Fibroblast of lung (primary cell): ENCODE measurements around the gene CCR2.

Experiments
- CTCF ChIP-seq, 2 donors: IDR thresholded peaks in 1 of 2; conservative IDR thresholded peaks in 1 of 2; 1 replicate in 1 of 2; 2 replicates in 1 of 2; pipeline ENCODE4 v1.5.1; 2011 to 2012; ENCODE audit warnings: low read length in 2 of 2, control low read depth in 1 of 2, inconsistent platforms in 1 of 2, low read depth in 1 of 2, mild to moderate bottlenecking in 1 of 2
- EZH2 ChIP-seq: IDR thresholded peaks from 2 replicates; pipeline ENCODE4 v1.5.1; 2012; ENCODE audit warnings: low read length, control low read depth, mild to moderate bottlenecking; ENCODE audit errors: missing control alignments

DNA sequence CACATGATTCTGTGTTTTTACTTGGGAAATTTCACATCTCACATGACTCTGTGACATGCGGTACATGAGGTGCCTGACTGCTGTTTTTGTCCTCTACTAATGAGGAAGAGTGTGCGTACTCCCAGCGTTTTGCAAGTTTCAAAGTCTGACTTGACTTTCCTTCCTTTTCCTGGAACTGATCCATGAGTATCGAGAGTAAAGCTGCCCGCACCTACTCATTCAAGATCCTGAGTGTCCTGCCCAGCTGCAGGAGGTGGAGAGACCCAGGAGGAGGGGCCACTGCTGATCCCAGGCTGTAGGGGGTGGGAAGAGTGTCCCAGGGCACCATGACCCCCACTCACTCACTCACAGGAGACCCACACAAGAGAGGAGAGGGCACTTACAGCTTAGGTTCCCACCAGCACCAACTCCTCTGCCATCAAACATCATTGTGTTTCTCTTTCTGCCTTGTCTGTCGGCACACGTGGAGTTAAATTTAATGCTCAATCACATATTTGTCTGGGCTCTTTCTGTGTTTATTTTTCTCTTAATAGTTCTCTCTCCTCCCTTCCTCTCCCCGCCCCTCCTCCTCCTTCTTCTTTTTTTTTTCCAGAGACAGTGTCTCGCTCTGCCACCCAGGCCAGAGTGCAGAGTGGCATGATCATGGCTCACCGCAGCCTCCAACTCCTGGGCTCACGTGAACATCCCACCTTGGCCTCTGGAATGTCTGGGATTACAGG, 51.5 kb downstream of the CCR2 start:
- TF ChIP-seq CTCF (conservative IDR thresholded peaks at IDR 0.05 in 1 of 2, IDR thresholded peaks at IDR 0.05 in 1 of 2; ENCODE audit: low read depth in 1 of 2, low read length in 2 of 2) (no peak), EZH2 (no peak)
